ENCODE data around the gene CCDC47. TPM values are rescaled to one million over a fixed set of nuclear protein-coding genes. Genes with fewer than 3 reads are reported as not detected.

CCDC47 gene
- total RNA-seq, 6 experiments from 2014 or later, result 45.7 to 69.9 (median 63.6) TPM

DNA sequence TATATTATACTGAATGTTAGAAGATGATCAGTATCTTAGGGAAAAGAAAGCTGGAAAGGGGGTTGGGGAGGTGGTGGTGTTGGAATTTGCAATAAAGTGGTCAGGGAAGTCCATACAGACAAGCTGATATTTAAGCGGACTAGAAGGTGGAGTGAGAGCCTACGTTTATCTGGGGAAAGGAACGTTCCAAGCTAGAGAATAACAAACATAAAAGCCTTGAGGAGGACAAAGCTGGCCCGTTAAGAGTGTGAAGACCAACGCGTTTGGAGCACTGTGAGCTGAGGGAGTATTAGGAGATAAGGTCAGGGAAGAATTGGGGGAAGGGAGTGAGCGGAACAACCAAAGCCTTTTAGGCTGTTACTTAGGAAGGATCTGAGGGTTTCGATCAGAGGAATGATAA lies 2.0 kb upstream of the CCDC47 start:
- 24% methylated on average over 8 of the region's 8 CpGs for WGBS (ENCODE audit: insufficient coverage, low coverage, low lambda C conversion rate, missing lambda C conversion rate)
- Histone ChIP-seq H3K27ac (no peak overlapping the region), H3K4me1 (peaks cover 0 to 34% (median 6%) of the 10 kb centered on the region in 4 donors), H3K9me3 (no peaks in the 10 kb centered on the region), H3K4me3 (peak overlapping the region; percentile 74 to 92 (median 81)), H3K27me3 (no peaks in the 10 kb centered on the region), H3K36me3 (peaks cover 0 to 11% (median 3%) of the 10 kb centered on the region in 4 donors)
- intact Hi-C loops (cut with DNase I), result no loop called here
- no peak for TF ChIP-seq POLR2A (IDR thresholded peaks at IDR 0.05)
- TF ChIP-seq CTCF (IDR thresholded peaks at IDR 0.05), result no peak
- DNase-seq (no peak), ATAC-seq (no peak)

DNA sequence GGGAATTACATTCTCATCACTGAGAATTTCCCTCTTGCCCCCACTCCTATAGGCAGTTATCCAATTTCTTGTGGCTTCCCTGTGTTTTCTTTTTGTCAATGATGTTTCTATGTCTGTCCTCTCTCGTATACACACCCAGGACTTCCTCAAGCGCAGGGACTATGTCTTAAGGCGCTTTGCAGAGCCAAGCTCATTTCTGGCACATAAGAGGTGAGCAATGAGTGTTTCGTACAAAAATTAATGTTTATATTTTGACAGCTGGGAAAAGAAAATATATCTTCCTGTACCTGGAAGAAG lies 1.5 kb upstream of the CCDC47 start:
- 0% methylated on average over 4 of the region's 4 CpGs for WGBS (ENCODE audit: insufficient coverage, low coverage, low lambda C conversion rate, missing lambda C conversion rate)
- TF ChIP-seq CTCF (IDR thresholded peaks at IDR 0.05), result no peak
- TF ChIP-seq POLR2A (IDR thresholded peaks at IDR 0.05), result no peak
- no peak for ATAC-seq
- Histone ChIP-seq H3K9me3 (no peaks in the 10 kb centered on the region), H3K4me3 (peak overlapping the region; percentile 74 to 92 (median 81)), H3K4me1 (peaks cover 0 to 31% (median 6%) of the 10 kb centered on the region in 4 donors), H3K27me3 (no peaks in the 10 kb centered on the region), H3K36me3 (peaks cover 0 to 11% (median 3%) of the 10 kb centered on the region in 4 donors), H3K27ac (peak overlapping the region; percentile 88 to 91 (median 89))
- no peak for DNase-seq
- intact Hi-C loops (cut with DNase I), result no loop called here

DNA sequence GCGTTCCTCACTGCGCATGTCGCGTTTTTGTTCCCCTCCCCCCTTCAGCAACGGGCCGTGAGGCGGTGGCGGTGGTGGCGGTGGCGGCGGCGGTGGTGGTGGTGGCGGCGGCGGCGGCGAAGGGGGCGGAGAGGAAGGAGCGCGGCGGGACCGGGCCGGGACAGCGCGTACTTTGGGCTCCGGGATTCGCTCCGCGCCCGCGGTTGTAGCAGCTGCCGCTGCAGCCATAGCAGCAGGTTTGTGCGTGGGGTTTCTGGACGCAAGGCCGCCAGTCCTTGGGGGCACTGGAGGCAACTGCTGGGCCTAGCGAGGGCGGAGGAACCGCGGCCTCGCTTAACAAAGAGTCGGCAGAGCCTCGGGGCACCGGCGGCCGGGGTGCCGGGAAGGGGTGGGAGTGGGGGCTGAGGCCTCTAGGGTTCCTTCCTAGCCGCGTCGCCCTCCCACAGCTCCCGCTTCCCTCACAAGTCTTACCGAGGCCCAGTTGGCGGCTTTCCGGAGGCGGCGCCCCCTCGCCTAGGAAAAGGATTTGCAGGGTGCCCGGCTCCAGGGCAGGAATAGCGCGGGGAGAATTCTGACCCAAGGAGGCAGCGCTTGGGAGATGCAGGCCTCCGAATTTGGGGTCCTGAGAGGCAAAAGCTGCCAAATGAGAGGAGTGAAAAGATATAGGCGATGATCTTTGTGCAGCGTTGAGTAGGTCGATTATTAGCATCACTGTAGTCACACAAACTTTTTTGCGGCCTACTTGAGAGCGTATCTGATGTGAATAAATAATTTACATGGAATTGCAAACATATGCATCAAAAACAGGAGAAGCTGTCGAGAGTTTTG lies 958 bp upstream of the CCDC47 start, which contains the start of gene DDX42:
TSS of gene DDX42 (plus strand) at position 30 of the 828 bp plus-strand sequence. CDS start 12,880 bp downstream, outside the sequence.
- Histone ChIP-seq H3K4me3 (peak within 1 kb of the TSS; percentile 74 to 92 (median 81)), H3K9me3 (no peaks in the 10 kb centered on the region), H3K36me3 (peaks cover 0 to 11% (median under 1%) of the 10 kb centered on the region in 4 donors), H3K27ac (peak within 1 kb of the TSS; percentile 88 to 91 (median 89)), H3K4me1 (peaks cover 0 to 31% (median 6%) of the 10 kb centered on the region in 4 donors), H3K27me3 (no peaks in the 10 kb centered on the region)
- ATAC-seq (peak; percentile 1 to 7 (median 3)), DNase-seq (peak; percentile 91 to 94 (median 92))
- WGBS (ENCODE audit: insufficient coverage, low coverage, low lambda C conversion rate, missing lambda C conversion rate), result 0% methylated on average over 11 of the region's 67 CpGs
- intact Hi-C loops (cut with DNase I), result no loop called here
- TF ChIP-seq CTCF (IDR thresholded peaks at IDR 0.05) (no peak), POLR2A (IDR thresholded peaks at IDR 0.05) (no peak)

- Histone ChIP-seq H3K4me3 (peak overlapping the region; percentile 51 to 92 (median 81)), H3K36me3 (peaks cover 0 to 2% (median 0%) of the 10 kb centered on the region in 4 donors), H3K9me3 (no peaks in the 10 kb centered on the region), H3K27me3 (no peaks in the 10 kb centered on the region), H3K4me1 (peaks cover 0 to 31% (median 6%) of the 10 kb centered on the region in 4 donors), H3K27ac (peak overlapping the region; percentile 88 to 91 (median 89))
- no peak for ATAC-seq
- no peak for DNase-seq
- WGBS (ENCODE audit: insufficient coverage, low coverage, low lambda C conversion rate, missing lambda C conversion rate), result 2% methylated on average over 7 of the region's 7 CpGs
- no peak for TF ChIP-seq CTCF (IDR thresholded peaks at IDR 0.05)
- TF ChIP-seq POLR2A (IDR thresholded peaks at IDR 0.05), result no peak
- intact Hi-C loops (cut with DNase I), result no loop called here
Observed at GRCh38 chr17:63772801-63773271, 561 bp downstream of the CCDC47 start.

Measured in right lobe of liver (tissue), 6 donors.